WERI-Rb-1 (cell line): ENCODE results near the gene SLC10A7.

Experiments used
- DNase-seq: peaks from one replicate; pipeline ENCODE4 v3.0.0-alpha.2; 2020
- H3K27ac ChIP-seq: fragments of 250-450 bp; sonication (Bioruptor Pico); 2 replicates; pipeline ENCODE4 v1.5.1; 2020; ENCODE audit warnings: mild to moderate bottlenecking, moderate library complexity
- H3K27me3 ChIP-seq: fragments of 250-450 bp; sonication (Bioruptor Pico); 2 replicates; pipeline ENCODE4 v1.5.1; 2021; ENCODE audit warnings: mild to moderate bottlenecking, low read depth, moderate library complexity; ENCODE audit not compliant: insufficient read depth, severe bottlenecking
- H3K36me3 ChIP-seq: fragments of 250-450 bp; sonication (Bioruptor Pico); 2 replicates; pipeline ENCODE4 v1.5.1; 2020; ENCODE audit warnings: mild to moderate bottlenecking, moderate library complexity
- H3K4me3 ChIP-seq: 2 replicates; pipeline ENCODE4 v1.5.1; 2011; ENCODE audit warnings: low read depth, mild to moderate bottlenecking, control low read depth, low read length
- H3K9me3 ChIP-seq: fragments of 250-450 bp; sonication (Bioruptor Pico); 2 replicates; pipeline ENCODE4 v1.5.1; 2021; ENCODE audit warnings: mild to moderate bottlenecking, moderate library complexity; ENCODE audit not compliant: severe bottlenecking
- TF ChIP-seq, protein P1 (sequence below): IDR thresholded peaks from 2 replicates; pipeline ENCODE4 v1.5.1; 2011; ENCODE audit warnings: low read depth, mild to moderate bottlenecking, control low read depth, inconsistent platforms, low read length

The SLC10A7 gene

DNA sequence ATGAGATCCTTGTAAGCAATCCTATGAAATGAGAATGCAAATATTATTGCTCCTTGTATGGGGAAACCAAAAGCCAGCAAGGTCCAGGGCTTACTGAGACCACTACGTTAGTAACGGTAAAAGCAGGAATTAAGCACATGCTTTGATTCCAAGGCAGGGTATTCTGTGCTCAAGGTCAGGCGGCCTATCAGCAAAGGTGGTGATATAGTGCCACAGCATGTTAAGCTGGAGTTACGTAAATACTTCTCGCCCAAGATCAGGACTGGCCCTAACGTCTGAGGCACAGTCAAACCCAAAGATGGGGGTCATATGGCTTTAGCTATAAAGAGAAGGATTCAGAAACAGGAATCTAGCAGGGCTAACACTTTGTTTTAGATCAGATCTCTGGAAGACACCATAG is 27.6 kb downstream of the SLC10A7 start:
- Histone ChIP-seq H3K4me3 (no peak overlapping the region), H3K9me3 (no peaks in the 10 kb centered on the region), H3K36me3 (no peaks in the 10 kb centered on the region), H3K27ac (no peak overlapping the region), H3K27me3 (no peaks in the 10 kb centered on the region)
- TF ChIP-seq, protein P1, sequence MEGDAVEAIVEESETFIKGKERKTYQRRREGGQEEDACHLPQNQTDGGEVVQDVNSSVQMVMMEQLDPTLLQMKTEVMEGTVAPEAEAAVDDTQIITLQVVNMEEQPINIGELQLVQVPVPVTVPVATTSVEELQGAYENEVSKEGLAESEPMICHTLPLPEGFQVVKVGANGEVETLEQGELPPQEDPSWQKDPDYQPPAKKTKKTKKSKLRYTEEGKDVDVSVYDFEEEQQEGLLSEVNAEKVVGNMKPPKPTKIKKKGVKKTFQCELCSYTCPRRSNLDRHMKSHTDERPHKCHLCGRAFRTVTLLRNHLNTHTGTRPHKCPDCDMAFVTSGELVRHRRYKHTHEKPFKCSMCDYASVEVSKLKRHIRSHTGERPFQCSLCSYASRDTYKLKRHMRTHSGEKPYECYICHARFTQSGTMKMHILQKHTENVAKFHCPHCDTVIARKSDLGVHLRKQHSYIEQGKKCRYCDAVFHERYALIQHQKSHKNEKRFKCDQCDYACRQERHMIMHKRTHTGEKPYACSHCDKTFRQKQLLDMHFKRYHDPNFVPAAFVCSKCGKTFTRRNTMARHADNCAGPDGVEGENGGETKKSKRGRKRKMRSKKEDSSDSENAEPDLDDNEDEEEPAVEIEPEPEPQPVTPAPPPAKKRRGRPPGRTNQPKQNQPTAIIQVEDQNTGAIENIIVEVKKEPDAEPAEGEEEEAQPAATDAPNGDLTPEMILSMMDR = no peak
- DNase-seq = no peak

DNA sequence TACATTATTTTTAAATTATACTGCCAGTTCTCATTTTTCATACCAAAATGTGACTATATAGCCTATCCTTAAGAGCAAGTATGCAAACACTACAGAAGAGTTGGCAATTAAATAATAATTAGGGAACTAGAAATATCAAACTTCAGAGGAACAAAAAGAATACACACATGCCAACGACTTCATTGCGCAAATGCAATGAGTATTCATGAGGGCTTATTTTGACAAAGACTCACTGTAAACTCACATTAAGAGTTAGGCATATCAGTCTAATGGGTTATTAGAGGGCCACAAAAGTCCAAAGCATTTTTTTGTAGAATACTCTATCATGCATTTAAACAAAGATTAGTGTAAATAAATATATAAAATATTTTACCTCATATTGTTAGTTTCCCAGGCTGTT is 31.6 kb downstream of the SLC10A7 start:
- H3K27ac ChIP-seq = no peak overlapping the region
- H3K4me3 ChIP-seq = no peak overlapping the region
- H3K27me3 ChIP-seq = no peaks in the 10 kb centered on the region
- DNase-seq = no peak
- TF ChIP-seq, protein P1 = no peak
- H3K9me3 ChIP-seq = no peaks in the 10 kb centered on the region
- no peaks in the 10 kb centered on the region for H3K36me3 ChIP-seq

DNA sequence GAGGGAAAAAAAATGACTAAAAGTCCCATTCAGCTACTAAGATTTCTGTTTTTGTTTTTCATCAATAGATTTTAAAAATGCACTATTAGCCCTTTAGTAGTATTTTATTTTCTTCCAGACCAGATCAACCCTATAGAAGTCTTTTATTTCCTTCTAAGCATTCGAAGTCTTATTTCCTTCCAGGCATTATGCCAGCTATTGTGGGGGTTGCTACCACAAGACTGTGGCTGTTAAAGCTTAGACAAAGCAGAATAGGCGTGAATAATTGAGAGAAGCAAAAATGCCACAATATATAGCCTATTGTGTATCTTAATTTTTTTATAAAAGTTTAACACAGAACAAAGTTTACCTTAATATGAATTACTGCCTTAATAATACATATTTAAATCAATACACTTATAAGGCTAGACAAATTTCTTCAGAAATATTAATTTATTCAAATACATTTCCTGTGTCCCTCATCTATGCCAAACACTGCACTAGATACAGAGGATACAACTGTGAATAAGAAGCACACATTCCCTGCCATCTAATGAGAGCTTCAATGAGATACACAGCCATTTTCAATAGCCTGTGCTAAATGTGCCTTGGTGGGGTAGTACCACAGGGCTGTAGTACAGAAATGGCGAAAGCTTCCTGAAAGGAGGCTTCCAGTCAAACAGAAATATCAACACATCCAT is 33.1 kb downstream of the SLC10A7 start:
- no peaks in the 10 kb centered on the region for H3K27me3 ChIP-seq
- TF ChIP-seq, protein P1 = no peak
- H3K4me3 ChIP-seq = no peak overlapping the region
- no peaks in the 10 kb centered on the region for H3K36me3 ChIP-seq
- no peaks in the 10 kb centered on the region for H3K9me3 ChIP-seq
- no peak for DNase-seq
- no peak overlapping the region for H3K27ac ChIP-seq

DNA sequence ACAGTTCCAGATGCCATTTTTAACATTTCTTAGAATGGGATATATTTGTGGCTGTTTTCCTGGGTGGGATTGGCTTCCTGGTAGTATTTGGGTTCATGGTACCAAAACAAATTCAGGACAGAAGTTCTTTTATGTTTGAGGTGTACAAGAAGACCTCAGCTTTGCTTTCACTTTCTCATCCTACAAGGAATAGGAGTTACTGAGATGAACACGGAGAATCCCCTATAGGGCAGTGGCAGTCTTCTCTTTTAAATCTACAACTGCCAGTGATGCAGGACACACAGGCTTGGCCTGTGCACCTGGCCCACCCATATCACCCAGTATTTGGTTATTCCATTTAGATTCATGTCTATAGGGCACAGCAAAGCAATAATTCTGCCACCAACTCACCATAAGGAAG is 35.2 kb downstream of the SLC10A7 start:
- H3K27ac ChIP-seq = no peak overlapping the region
- no peak for DNase-seq
- H3K27me3 ChIP-seq = no peaks in the 10 kb centered on the region
- TF ChIP-seq, protein P1 = no peak
- H3K4me3 ChIP-seq = no peak overlapping the region
- H3K36me3 ChIP-seq = no peaks in the 10 kb centered on the region
- H3K9me3 ChIP-seq = no peaks in the 10 kb centered on the region

DNA sequence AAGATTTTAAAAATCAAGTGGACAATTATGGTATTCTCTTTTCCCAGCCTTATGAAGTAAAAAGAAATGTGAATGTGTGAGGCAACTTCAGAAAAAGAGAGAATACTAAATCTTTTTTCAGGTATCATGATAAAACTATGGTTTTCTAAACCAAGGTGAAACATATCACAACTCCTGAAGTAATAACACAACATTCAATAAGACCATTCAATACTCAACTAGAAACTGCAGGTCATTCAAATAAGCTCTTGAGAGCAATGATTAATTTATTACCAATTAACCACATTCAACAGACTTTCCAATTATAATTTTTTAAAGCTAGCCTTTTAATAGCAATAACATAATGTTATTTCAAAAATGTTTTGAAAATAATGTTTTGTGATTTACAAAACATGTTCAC is 35.8 kb downstream of the SLC10A7 start:
- DNase-seq = no peak
- TF ChIP-seq, protein P1 = no peak
- Histone ChIP-seq H3K27me3 (no peaks in the 10 kb centered on the region), H3K27ac (no peak overlapping the region), H3K9me3 (no peaks in the 10 kb centered on the region), H3K36me3 (no peaks in the 10 kb centered on the region), H3K4me3 (no peak overlapping the region)

DNA sequence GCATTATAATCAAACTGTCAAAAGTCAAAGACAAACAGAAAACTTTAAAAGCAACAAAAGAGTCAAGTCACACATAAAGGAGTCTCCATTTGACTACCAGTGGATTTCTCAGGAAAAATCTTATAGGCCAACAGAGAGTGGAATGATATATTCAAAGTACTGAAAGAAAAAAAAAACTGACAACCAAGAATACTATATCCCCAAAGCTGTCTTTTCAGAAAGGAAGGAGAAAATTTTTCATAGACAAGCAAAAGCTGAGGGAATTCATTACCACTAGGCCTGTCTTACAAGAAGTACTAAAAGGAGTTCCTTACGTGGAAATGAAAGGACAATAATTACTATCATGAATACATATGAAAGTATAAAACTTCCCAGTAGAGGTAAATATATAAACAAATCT is 39.0 kb downstream of the SLC10A7 start:
- Histone ChIP-seq H3K4me3 (no peak overlapping the region), H3K27me3 (no peaks in the 10 kb centered on the region), H3K36me3 (no peaks in the 10 kb centered on the region), H3K27ac (no peak overlapping the region), H3K9me3 (no peaks in the 10 kb centered on the region)
- no peak for DNase-seq
- TF ChIP-seq, protein P1 = no peak
